Neural progenitor cell (in vitro differentiated cells): Measurements from ENCODE around the gene SYNCRIP. TPM values are rescaled to one million over a fixed set of nuclear protein-coding genes. Genes with fewer than 3 reads are reported as not detected.
"Not testable (repeated sequence)": the region's sequence is repeated elsewhere in the genome, so short reads cannot be mapped to it uniquely, and the experiment has no call there.

ENCODE experiments used
- DNase-seq: peaks from one replicate; pipeline ENCODE4 v3.0.0-alpha.2; 2016; ENCODE audit warnings: low spot score
- H2AFZ ChIP-seq: fragments of 200-600 bp; sonication (generic); replicated peaks from 2 replicates; pipeline ENCODE4 v1.6.1; 2016; ENCODE audit warnings: antibody characterized with exemption
- H3F3A ChIP-seq: fragments of 200-600 bp; sonication (generic); 2 replicates; pipeline ENCODE4 v1.6.1; 2016; ENCODE audit warnings: antibody characterized with exemption, low read depth
- H3K27ac ChIP-seq: fragments of 200-600 bp; sonication (generic); 2 replicates; pipeline ENCODE4 v1.5.1; 2016; ENCODE audit warnings: mild to moderate bottlenecking
- H3K27me3 ChIP-seq: fragments of 200-600 bp; sonication (generic); 2 replicates; pipeline ENCODE4 v1.6.1; 2016; ENCODE audit warnings: mild to moderate bottlenecking, moderate library complexity
- H3K36me3 ChIP-seq: fragments of 200-600 bp; sonication (generic); 2 replicates; pipeline ENCODE4 v1.5.1; 2016
- H3K4me1 ChIP-seq: fragments of 200-600 bp; sonication (generic); 2 replicates; pipeline ENCODE4 v1.6.1; 2016; ENCODE audit warnings: mixed run types
- H3K4me2 ChIP-seq: fragments of 200-600 bp; sonication (generic); 2 replicates; pipeline ENCODE4 v1.6.1; 2016
- H3K4me3 ChIP-seq: fragments of 200-600 bp; sonication (generic); 2 replicates; pipeline ENCODE4 v1.5.1; 2016
- H3K79me2 ChIP-seq: fragments of 200-600 bp; sonication (generic); 2 replicates; pipeline ENCODE4 v1.6.1; 2016; ENCODE audit warnings: low read depth
- H3K9ac ChIP-seq: fragments of 200-600 bp; sonication (generic); 2 replicates; pipeline ENCODE4 v1.6.1; 2016
- H3K9me3 ChIP-seq: fragments of 200-600 bp; sonication (generic); 2 replicates; pipeline ENCODE4 v1.5.1; 2016; ENCODE audit warnings: low read depth
- H4K20me1 ChIP-seq: fragments of 200-600 bp; sonication (generic); 2 replicates; pipeline ENCODE4 v1.6.1; 2016; ENCODE audit warnings: low read depth
- H3K27ac Mint-ChIP-seq: 3 replicates; pipeline ENCODE4 v1.8.0; 2021; ENCODE audit warnings: mixed read lengths
- H3K27me3 Mint-ChIP-seq: 2 replicates; pipeline ENCODE4 v1.8.0; 2022; ENCODE audit warnings: low read depth, mild to moderate bottlenecking, inconsistent platforms, moderate library complexity, mixed read lengths; ENCODE audit not compliant: insufficient read depth
- H3K36me3 Mint-ChIP-seq: 3 replicates; pipeline ENCODE4 v1.8.0; 2021; ENCODE audit warnings: mixed read lengths
- H3K4me1 Mint-ChIP-seq: 3 replicates; pipeline ENCODE4 v1.8.0; 2021; ENCODE audit warnings: mixed read lengths
- H3K4me3 Mint-ChIP-seq: 3 replicates; pipeline ENCODE4 v1.8.0; 2021; ENCODE audit warnings: mild to moderate bottlenecking, moderate library complexity, mixed read lengths
- H3K9me3 Mint-ChIP-seq: 3 replicates; pipeline ENCODE4 v1.8.0; 2020; ENCODE audit warnings: mixed read lengths
- EZH2 ChIP-seq: fragments of 200-600 bp; sonication (generic); IDR thresholded peaks from 2 replicates; pipeline ENCODE4 v1.6.1; 2017; ENCODE audit warnings: antibody characterized with exemption, mild to moderate bottlenecking, moderate library complexity
- EZH2phosphoT487 ChIP-seq: fragments of 200-600 bp; sonication (generic); IDR thresholded peaks from 2 replicates; pipeline ENCODE4 v1.6.1; 2017; ENCODE audit warnings: antibody characterized with exemption
- total RNA-seq: library from RNA; depleted of rRNA; stranded (reverse); fragments of >200 nt; gene quantifications from 2 replicates; pipeline ENCODE4 v1.2.3, GENCODE V29; 2015; ENCODE audit warnings: low replicate concordance
- TF ChIP-seq, protein P1 (sequence below): fragments of 200-600 bp; sonication (generic); IDR thresholded peaks from 2 replicates; pipeline ENCODE4 v1.5.1; 2017; ENCODE audit warnings: antibody characterized with exemption, mild to moderate bottlenecking

The SYNCRIP gene
- total RNA-seq, 1 donor from 2014 or later: 150 TPM

DNA sequence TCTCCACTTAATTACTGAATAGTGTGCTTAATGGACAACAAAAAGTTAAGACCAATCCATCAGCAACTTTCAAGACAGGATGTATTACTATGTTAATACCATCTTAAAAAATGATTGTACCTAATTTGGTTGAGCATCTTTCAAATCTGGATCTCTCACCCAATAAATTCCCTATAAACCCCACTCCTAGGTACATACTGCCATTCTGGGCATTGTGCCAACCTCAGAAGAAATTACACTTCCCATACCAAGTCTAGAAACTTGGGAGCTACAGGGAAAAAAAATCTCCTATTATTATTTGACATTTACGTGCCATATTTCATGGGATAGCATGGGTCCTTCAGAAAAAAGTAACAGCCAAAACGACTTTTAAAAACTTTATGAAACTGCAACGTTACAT lies 5.1 kb downstream of the SYNCRIP start:
- Histone ChIP-seq H3K36me3 (peaks cover 63% of the 10 kb centered on the region), H3K79me2 (peaks cover 100% of the 10 kb centered on the region), H3K4me3 (no peak overlapping the region), H3K4me1 (peaks cover 26% of the 10 kb centered on the region), H3K4me2 (no peak overlapping the region), H3F3A (peaks cover 2% of the 10 kb centered on the region), H2AFZ (no peak overlapping the region), H3K27me3 (no peaks in the 10 kb centered on the region), H3K9ac (no peak overlapping the region), H3K9me3 (no peaks in the 10 kb centered on the region), H4K20me1 (peaks cover 99% of the 10 kb centered on the region), H3K27ac (no peak overlapping the region)
- Mint-ChIP-seq H3K27me3 (no peaks in the 10 kb centered on the region), H3K9me3 (peaks cover 4% of the 10 kb centered on the region), H3K36me3 (peaks cover 59% of the 10 kb centered on the region), H3K4me1 (peaks cover 21% of the 10 kb centered on the region), H3K4me3 (no peak overlapping the region), H3K27ac (no peak overlapping the region)
- no peak for TF ChIP-seq EZH2
- TF ChIP-seq, protein P1, sequence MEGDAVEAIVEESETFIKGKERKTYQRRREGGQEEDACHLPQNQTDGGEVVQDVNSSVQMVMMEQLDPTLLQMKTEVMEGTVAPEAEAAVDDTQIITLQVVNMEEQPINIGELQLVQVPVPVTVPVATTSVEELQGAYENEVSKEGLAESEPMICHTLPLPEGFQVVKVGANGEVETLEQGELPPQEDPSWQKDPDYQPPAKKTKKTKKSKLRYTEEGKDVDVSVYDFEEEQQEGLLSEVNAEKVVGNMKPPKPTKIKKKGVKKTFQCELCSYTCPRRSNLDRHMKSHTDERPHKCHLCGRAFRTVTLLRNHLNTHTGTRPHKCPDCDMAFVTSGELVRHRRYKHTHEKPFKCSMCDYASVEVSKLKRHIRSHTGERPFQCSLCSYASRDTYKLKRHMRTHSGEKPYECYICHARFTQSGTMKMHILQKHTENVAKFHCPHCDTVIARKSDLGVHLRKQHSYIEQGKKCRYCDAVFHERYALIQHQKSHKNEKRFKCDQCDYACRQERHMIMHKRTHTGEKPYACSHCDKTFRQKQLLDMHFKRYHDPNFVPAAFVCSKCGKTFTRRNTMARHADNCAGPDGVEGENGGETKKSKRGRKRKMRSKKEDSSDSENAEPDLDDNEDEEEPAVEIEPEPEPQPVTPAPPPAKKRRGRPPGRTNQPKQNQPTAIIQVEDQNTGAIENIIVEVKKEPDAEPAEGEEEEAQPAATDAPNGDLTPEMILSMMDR: no peak
- TF ChIP-seq EZH2phosphoT487: no peak
- no peak for DNase-seq

DNA sequence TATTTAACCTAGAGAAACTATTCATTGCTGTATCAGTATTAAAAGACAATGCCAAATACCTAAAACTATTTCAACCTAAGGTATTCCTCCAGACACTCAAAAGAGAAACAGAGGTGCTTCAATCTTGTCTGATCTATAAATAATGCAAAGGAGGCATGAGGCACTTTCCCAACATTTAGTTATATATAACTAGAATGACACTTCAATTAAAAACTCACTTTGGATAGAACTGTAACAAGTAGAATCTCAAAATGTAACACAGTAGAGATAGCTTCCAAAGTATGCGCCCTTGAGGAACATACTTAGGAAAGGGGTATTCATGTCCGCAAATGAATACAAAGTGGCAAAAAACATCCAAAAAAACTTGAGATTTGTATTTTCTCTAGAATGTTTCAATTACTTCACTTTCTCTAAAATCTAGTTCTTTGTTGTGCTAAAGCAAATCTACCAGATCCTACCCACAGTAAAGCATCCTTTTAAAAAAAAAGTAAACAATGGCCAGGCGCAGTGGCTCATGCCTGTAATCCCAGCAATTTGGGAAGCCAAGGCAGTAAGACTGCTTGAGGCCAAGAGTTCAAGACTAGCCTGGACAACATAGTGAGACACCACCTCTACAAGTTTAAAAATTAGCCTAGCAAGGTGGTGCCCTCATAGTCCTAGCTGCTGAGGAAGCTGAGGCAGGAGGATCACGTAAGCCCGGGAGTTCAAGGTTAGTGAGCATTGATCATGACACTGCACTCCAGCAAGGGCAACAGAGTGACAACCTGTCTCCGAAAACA lies 10.3 kb downstream of the SYNCRIP start:
- Histone ChIP-seq H3K79me2 (peaks cover 100% of the 10 kb centered on the region), H3K36me3 (peaks cover 65% of the 10 kb centered on the region), H3K9ac (no peak overlapping the region), H3K4me1 (peaks cover 3% of the 10 kb centered on the region), H3K4me3 (no peak overlapping the region), H4K20me1 (peaks cover 98% of the 10 kb centered on the region), H3F3A (peaks cover 4% of the 10 kb centered on the region), H3K9me3 (no peaks in the 10 kb centered on the region), H3K27ac (no peak overlapping the region), H3K27me3 (no peaks in the 10 kb centered on the region), H2AFZ (no peak overlapping the region), H3K4me2 (no peak overlapping the region)
- Mint-ChIP-seq H3K27me3 (no peaks in the 10 kb centered on the region), H3K27ac (no peak overlapping the region), H3K4me1 (no peaks in the 10 kb centered on the region), H3K4me3 (no peak overlapping the region), H3K9me3 (no peaks in the 10 kb centered on the region), H3K36me3 (peaks cover 60% of the 10 kb centered on the region)
- TF ChIP-seq EZH2 (no peak), EZH2phosphoT487 (no peak)
- TF ChIP-seq, protein P1: no peak
- DNase-seq: no peak

DNA sequence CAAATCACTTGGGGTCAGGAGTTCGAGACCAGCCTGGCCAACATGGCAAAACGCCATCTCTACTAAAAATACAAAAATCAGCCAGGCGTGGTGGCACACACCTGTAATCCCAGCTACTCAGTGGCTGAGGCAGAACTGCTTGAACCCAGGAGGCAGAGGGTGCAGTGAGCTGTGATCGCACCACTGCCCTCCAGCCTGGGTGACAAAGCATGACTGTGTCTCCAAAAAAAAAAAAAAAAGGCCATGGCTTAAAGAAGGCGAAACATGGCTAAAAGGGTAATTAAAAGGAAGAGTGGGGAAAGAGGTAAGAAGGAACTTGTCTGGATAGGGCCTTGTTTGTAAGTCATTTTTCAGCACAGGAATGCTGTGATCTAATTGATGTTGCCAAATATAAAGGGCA lies 11.6 kb downstream of the SYNCRIP start:
- Histone ChIP-seq H4K20me1 (peaks cover 97% of the 10 kb centered on the region), H3K36me3 (peaks cover 58% of the 10 kb centered on the region), H3K79me2 (peaks cover 100% of the 10 kb centered on the region)
- DNase-seq, H3K9me3 Mint-ChIP-seq, H3K9me3 ChIP-seq, H3K27ac Mint-ChIP-seq, H3K4me1 Mint-ChIP-seq, H3K27me3 ChIP-seq, H3K4me3 Mint-ChIP-seq, H3K9ac ChIP-seq, H2AFZ ChIP-seq, H3K27ac ChIP-seq, H3K4me3 ChIP-seq, H3K27me3 Mint-ChIP-seq, H3K4me2 ChIP-seq, H3F3A ChIP-seq, H3K4me1 ChIP-seq: not testable (repeated sequence)
- H3K36me3 Mint-ChIP-seq: peaks cover 58% of the 10 kb centered on the region

DNA sequence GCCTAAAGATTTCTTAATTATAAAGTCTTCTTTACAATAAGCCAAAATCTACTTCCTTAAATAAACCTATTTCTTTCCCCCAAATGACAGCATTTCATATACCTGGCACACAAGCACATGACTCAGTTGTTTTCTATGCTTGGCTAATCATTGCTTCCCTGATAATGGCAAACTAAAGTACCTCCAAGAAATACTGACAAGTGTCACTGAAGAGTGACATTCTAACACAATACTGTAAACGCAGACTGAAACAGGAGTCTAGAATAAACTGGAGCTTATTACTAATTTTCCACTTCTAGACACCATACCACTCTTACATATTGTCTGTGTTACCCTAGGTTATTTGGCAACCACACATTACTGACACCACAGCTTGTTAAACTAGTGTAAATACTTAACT lies 14.3 kb downstream of the SYNCRIP start:
- Histone ChIP-seq H3K4me2 (no peak overlapping the region), H3K9me3 (no peaks in the 10 kb centered on the region), H3K9ac (no peak overlapping the region), H4K20me1 (peaks cover 93% of the 10 kb centered on the region), H3F3A (peaks cover 4% of the 10 kb centered on the region), H3K79me2 (peaks cover 100% of the 10 kb centered on the region), H3K4me1 (no peaks in the 10 kb centered on the region), H2AFZ (no peak overlapping the region), H3K27ac (no peak overlapping the region), H3K4me3 (no peak overlapping the region), H3K36me3 (peaks cover 40% of the 10 kb centered on the region), H3K27me3 (no peaks in the 10 kb centered on the region)
- peaks cover 53% of the 10 kb centered on the region for H3K36me3 Mint-ChIP-seq
- no peaks in the 10 kb centered on the region for H3K4me1 Mint-ChIP-seq
- H3K27me3 Mint-ChIP-seq: no peaks in the 10 kb centered on the region
- H3K9me3 Mint-ChIP-seq: no peaks in the 10 kb centered on the region
- no peak overlapping the region for H3K27ac Mint-ChIP-seq
- no peak overlapping the region for H3K4me3 Mint-ChIP-seq
- no peak for TF ChIP-seq EZH2phosphoT487
- TF ChIP-seq EZH2: no peak
- DNase-seq: no peak
